TTC549 (cell line): ENCODE data around the gene ISG15.
"Not testable (repeated sequence)": the region's sequence is repeated elsewhere in the genome, so short reads cannot be mapped to it uniquely, and the experiment has no call there.

Experiments
- FAIRE-seq: peaks from 2 replicates; lab custom pipeline; 2012; peaks lifted over from hg19 to GRCh38; lab: Jason Lieb, UNC

The ISG15 gene

DNA sequence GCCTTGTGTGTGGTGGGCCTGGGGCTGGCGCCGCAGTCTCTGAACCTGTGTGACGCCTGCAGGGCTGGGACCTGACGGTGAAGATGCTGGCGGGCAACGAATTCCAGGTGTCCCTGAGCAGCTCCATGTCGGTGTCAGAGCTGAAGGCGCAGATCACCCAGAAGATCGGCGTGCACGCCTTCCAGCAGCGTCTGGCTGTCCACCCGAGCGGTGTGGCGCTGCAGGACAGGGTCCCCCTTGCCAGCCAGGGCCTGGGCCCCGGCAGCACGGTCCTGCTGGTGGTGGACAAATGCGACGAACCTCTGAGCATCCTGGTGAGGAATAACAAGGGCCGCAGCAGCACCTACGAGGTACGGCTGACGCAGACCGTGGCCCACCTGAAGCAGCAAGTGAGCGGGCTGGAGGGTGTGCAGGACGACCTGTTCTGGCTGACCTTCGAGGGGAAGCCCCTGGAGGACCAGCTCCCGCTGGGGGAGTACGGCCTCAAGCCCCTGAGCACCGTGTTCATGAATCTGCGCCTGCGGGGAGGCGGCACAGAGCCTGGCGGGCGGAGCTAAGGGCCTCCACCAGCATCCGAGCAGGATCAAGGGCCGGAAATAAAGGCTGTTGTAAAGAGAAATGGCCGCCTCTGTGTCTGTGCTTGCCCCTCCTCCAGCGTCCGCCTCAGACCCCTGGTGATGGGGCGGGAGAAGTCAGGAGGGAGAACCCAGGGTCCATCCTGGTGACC lies 788 bp downstream of the ISG15 start:
- no peak for FAIRE-seq

DNA sequence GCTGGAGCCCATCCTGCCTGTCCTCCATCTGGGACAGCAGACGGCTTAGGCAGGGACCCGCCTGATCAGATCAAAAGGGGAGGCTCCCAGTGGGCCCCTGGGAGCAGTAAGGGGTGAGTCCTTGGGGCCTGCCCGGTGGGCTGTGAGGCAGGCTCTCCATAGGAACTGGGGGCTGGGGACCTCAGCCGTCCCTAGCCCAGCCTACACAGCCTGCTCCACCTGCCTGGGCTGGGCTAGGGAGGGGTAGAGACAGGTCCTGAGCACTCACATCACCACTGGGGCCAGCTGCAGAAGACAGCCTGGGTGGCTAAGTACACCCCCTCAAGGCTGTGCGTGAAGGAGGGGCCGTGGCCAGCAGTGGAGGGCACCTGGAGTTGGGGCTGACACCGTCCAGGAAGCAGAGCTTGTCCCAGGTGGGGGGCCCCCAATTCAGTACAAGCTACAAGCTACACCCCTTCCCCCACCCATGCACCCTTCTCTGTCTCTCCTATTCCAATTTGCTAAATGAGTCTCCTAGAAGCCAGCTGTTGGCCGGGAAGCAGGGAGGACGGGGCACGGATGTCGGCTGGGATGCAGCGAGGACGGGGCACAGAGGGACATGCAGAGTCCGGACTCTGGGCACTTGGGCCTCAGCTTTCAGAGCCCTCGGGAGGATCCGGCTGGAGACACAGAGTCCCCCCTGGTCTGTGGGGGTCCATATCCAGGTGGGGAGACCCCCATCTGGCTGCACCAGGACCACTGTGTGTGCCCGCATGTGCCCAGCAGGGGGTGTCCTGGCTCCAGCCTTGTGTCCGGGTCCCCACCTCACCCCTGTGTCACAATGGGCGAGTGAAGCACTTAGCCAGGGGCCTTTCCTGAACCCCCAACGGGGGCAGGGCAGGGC lies 1.7 kb downstream of the ISG15 start:
- FAIRE-seq, result no peak

DNA sequence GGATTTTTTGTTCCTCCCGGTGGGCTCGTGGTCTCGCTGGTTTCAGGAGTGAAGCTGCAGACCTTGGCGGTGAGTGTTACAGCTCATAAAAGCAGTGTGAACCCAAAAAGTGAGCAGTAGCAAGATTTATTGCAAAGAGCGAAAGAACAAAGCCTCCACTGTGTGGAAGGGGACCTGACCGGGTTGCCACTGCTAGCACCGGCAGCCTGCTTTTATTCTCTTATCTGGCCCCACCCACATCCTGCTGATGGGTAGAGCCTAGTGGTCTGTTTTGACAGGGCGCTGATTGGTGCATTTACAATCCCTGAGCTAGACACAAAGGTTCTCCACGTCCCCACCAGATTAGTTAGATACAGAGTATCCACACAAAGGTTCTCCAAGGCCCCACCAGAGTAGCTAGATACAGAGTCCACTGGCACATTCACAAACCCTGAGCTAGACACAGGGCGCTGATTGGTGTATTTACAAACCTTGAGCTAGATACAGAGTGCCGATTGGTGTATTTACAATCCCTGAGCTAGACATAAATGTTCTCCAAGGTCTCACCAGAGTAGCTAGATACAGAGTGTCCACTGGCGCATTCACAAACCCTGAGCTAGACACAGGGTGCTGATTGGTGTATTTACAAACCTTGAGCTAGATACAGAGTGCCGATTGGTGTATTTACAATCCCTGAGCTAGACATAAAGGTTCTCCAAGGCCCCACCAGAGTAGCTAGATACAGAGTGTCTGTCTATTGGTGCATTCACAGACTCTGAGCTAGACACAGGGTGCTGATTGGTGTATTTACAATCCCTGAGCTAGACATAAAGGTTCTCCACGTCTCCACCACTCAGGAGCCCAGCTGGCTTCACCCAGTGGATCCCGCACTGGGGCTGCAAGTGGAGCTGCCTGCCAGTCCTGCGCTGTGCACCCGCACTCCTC lies 4.4 kb downstream of the ISG15 start:
- not testable (repeated sequence) for FAIRE-seq

DNA sequence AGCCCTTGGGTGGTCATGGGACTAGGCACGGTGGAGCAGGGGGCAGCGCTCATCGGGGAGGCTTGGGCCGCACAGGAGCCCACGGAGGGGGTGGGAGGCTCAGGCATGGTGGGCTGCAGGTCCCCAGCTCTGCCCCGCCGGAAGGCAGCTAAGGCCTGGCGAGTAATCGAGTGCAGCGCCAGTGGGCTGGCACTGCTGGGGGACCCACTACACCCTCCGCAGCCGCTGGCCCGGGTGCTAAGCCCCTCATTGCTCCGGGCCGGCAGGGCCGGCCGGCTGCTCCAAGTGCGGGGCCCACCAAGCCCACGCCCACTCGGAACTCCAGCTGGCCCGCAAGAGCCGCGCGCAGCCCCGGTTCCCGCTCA lies 5.0 kb downstream of the ISG15 start:
- not testable (repeated sequence) for FAIRE-seq

DNA sequence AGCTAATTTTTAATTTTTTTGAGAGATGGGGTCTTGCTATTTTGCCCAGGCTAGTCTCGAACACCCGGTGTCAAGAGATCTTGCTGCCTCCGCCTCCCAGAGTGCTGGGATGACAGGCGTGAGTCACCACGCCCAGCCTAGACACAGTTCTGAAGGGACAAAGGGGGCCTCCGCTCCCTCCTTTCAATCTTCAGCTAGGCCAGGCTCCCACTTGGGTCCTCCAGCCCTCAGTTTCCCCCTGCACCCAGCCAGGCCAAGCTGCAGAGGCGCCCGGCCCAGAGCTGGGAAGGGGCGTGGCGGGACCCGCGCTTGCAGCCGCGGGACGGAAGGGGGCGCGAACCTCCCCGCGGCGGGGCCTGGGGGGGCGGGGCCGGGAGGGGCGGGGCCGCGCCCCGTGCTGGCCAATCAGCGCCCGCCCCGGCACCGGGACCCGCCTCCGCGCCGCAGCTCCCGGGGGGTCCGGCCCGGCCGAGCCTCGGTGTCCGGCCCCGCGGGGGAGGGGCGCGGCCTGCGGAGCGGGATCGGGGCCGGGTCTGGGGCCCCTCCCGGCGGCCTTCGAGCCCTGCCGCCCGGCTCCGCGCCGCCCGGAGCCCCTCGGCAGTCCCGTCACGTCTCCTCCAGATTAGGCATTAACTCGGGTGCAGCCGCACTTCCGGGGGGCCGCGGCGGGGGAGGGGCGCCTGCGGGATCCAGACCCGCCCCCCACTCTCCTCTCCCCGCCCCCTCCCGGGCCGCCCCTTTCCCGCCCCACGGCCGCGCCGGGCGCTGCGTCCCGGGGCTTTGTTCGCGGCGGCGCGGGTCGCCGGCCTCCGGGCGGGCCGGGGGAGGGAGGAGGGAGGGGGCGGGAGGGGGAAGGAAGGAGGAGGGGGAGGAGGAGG lies 6.1 kb downstream of the ISG15 start:
- no peak for FAIRE-seq

DNA sequence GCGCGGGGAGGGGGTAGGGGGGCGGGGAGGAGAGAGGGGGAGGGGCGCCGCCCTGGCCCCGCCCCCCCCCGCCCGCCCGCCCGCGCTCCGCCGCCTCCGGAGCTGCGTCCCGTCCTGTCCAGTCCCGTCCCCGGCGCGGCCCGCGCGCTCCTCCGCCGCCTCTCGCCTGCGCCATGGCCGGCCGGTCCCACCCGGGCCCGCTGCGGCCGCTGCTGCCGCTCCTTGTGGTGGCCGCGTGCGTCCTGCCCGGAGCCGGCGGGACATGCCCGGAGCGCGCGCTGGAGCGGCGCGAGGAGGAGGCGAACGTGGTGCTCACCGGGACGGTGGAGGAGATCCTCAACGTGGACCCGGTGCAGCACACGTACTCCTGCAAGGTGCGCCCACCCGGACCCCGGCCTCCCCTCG lies 6.7 kb downstream of the ISG15 start, which contains the start of gene AGRN:
AGRN (plus strand) TSS at position 121 of the 405 bp plus-strand sequence; CDS start at position 174, 53 bp downstream.
- FAIRE-seq, result no peak

DNA sequence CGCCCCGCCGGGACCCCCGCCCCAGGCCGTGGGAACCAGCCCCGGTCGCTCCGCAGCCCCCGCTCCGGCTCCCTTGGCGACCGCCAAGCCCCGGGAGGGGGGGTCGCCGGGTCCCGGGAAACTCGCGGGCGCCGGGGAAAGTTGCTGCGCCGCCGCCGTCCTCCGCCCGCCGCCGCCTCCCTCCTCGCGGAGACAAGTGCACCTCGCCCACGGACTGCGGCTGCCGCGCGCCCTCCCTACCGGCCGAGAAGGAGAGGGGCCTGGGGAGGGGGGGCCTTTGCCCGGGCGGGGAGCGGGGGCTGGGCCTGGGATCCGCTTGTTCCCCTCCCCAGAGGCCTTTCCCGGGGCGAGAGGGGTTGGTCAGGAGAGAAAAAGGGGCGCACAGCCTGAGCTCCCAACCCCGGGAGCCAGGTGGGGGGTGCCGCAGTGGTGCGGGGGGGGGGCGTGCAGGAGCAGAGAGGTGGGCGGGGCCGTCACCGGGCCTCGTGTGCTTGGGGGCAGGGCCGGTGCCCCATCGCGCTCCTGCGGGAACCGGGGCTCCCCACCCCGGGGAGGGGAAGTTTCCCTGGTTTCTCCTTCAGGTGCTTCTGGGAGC lies 7.2 kb downstream of the ISG15 start:
- FAIRE-seq, result no peak

DNA sequence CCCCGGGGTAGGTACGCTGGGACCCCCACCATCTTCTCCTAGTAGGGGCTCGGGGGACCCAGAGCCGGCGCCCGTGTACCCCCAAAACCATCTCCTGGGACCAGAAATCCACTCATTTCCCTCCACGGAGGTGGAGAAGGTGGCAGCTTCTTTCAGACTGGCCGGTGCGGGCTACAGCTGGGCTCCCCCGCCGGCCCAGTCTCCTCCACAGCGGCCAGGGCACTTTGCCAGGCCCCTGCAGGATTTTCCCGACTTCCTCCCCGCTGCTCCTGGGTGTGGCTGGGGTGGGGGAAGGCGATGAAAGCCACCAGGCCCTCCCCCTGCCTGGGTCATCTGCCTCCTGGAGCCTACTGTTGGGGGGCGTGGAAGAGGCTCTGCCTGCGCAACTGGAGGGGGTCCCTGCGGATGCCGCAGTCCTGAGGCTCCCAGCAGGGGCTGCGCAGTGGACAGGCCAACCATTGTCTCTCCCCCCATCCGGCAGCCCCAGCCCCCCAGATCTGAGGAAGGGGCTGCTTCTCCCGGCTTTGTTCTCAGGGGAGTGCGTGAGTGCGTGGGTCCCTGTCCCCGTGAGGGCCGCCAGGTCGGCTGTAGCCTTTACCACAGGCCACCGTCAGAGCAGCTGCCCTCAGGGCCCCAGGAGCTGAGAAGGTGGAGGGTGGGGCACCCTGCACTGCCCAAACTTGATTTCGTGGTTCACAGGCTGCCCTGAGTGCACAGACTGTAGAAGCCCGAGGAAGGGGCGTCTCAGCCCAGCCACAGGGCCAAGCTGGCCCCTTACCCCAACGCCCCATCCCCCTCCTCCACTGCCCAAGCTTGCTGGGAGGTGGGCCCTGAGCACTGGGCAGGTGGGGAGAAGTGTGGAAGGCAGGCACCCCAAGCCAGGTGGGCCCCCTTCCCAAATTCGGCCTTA lies 8.0 kb downstream of the ISG15 start:
- FAIRE-seq, result no peak

DNA sequence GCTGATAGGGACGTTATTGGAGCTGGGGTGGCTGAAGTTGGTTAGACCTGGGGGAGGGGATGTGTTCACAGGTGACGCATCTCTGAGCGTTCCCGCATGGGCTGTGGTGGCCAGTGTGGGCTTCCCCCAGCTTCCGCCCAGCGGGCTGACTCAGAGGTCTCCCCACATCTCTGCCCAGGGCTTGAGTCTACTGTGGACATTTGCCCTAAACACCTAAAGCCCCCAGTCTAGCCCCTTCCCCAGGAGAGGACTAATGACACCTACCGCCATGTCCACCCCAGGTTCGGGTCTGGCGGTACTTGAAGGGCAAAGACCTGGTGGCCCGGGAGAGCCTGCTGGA lies 8.6 kb downstream of the ISG15 start:
- no peak for FAIRE-seq

DNA sequence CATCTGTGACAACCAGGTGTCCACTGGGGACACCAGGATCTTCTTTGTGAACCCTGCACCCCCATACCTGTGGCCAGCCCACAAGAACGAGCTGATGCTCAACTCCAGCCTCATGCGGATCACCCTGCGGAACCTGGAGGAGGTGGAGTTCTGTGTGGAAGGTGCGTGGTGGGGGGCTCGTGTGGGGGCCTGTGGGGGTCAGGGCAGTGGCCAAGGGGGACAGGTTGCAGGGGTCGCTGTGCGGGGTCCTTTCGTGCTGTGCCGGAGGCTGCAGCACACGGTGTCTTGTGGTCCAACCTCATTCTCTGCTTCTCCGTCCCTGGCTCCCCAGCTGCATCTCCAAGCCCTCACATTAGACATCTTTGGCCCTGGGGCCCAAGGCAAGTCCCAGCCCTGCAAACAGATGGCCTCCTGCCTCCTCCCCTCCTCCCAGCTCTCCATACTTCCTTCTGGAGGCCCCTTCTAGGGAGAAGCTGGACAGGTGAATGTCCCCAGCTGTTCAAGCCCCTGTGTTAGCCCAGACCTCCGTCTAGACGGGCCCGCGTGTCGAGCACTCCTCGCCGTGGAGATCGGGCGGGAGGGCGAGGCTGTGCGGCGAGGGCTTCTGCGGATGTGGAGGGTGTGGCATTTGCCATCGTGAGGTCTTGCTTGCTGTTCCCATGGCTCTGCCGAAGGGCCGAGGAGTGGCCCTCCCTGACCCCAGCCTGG lies 9.2 kb downstream of the ISG15 start:
- no peak for FAIRE-seq

DNA sequence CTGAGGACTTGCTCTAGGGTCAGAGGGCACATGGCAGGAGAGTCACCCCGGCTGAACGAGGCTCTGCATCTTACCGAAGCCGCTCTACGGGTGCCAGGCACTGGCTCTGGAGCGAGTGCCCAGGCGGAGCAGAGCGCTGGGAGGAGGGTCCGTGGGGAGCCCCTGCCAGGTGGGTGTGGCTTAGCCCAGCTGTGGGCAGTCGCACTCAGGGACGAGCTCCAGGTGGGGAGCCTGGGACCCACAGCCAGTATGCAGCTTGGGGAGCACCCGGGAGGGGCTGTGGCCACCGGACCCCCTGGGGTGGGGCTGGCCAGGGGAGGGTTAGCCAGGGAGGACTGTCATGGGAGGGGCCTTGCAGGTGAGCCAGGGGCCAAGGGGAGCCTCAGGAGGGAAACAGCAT lies 10.4 kb downstream of the ISG15 start:
- FAIRE-seq, result no peak

DNA sequence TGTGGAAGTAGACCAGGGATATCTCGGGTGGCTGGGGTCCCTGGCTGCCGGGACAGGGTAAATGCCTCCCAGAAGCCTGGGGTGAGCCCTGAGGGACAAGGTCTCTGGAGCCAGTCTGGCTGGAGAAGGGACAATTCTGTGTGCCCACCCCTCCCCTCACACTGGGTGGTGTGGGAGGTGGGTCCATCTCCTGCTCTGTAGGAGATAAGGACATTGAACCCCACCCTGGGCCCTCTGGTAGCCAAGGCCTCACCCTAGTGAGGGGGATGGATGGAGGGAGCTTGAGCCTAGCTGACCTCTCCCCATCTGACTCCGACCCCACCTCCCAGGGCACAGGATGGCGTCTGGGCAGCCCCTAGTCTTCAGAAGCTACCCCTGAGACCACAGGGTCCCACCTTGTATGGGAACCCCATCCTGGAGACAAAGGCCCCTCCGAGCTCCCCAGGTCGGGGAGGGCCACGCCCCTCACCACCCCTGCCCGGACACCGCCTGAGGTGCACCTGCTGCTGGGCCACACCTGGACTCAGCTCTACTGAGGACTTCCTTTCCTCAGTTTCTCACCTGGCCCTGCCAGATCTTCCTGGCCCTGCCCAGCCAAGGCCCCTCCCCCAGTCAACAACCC lies 11.0 kb downstream of the ISG15 start:
- no peak for FAIRE-seq

DNA sequence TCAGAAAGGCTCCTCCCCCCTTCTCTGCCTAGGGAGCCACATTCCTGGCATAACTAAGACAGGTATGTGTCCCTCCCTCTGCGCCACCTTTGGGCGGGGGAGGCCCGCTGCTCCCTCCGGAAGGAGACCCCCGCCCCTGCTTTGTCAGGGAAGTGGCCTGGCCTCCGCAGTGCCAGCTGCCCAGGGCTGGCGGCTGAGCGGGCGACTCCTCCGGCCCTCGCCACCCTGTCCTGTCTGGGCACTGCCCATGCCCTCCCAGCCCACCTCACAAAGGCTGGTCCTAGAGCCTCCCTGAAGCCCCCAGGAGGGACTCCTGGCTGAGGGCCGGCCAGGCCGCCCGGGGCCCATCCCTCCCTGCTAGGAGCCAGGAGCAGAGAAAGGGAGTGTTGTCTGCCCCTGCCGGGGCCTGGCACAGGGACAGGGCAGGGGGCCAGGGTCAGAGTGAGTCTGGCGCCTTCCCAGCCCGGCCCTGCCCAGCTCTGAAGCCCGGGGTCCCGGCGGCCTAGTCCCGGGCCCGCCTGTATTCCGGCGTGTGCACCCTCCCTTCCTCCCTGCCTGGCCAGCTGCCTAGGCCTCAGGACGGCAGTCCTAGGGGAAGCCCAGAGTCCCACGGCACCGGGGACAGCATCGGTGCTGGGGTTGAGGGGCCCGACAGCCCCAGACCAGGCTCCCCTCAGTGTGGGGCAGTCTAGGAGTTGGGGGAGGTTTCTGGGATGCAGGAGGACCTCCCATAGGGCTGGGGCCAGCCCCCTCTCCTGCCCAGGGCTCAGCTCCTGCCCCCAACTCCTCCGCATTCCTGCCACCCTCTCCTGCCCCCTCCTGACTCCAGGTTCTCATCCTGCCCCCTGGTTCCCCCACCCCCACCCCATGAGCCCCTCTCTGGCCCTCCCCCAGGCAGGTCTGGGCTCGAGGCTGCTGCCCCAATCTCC lies 11.7 kb downstream of the ISG15 start:
- FAIRE-seq, result no peak

DNA sequence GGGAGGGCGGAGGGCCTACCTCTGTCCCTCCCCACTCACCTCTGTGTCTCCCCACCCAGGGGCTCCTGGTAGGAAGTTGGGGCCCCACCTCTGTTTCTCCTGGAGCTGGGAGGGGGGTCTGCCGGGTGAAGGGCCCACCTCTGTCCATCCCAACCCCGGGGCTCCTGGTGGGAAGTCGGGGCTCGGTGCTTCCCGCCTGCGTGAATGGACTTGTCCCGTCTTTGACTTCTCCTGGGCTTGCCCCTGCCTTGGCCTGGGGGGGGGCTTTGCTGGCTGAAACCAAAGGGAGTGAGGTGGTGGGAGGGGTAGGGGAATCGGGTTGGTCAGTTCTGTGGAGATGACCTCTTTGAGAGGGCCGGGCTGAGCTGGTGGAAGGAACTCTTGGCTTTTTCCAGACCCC lies 12.4 kb downstream of the ISG15 start:
- FAIRE-seq, result no peak

DNA sequence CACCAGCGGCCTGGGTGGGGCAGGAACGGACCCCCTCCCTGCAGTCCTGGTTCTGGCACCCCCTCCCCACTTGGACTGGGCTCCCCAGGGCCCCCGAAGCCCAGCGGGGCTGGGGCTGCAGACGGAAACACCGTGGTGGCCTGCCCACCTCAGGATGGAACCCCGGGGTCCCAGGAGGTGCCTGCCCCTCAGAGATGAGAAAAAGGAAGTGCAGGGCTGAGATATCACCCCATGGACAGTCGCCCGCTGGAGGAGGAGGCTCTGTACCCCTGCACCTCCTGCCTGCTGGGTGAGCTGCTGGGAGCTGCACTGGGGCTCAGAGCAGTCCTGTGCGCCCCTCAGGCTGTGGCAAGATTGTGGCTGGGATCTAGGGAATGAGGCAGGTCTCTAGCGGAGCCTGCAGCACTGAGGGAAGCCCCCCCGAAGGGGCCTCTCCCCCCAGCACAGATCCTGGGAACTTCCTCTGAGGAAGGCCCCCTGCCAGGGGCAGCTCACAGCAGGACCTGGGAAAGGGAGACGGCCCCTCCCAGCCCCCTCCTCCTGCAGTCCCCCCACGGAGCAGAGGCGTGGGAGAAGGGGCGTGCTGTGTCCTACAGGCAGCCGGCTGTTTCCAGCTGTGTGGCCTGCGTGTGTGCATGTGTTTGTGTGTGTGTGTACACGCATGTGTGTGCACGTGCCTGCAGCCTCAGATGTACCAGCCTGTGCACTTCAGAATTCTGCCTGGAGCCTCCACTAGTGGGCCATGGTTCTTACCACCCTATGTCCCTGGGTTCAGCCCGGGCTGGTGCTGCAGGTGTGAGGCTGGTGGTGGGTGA lies 13.5 kb downstream of the ISG15 start:
- FAIRE-seq, result no peak

DNA sequence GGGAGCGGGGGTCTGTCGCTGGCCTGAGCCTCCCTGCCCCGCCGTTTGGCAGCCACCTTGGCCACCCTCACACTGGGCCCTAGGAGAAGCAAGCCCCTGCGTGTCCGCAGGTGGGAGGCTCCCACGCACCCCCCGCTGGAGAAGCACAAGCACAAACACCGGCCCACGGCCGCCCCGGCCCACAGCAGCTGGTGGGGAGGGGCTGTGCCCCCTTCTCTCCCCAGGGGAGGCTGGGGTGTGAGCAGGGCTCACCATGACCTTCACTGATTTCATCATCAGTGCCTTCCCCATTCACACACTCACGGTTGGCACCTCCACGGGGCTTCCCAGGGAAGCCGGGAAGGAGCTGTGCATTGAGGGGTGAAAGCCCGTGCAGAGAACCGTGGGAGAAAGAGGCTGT lies 14.5 kb downstream of the ISG15 start:
- no peak for FAIRE-seq
